Stimulated activated CD4-positive, alpha-beta T cell treated with anti-CD3 and anti-CD28 coated beads, Interleukin-2, amount 100 ng/mL, for 24 hours (primary cell): Measurements from ENCODE around the gene CDRT15L2.
"Not testable (repeated sequence)": the region's sequence is repeated elsewhere in the genome, so short reads cannot be mapped to it uniquely, and the experiment has no call there.

Experiments
- DNase-seq, 2 donors: peaks; one replicate each; pipeline ENCODE4 v3.0.0-alpha.2; 2020

CDRT15L2 gene

DNA sequence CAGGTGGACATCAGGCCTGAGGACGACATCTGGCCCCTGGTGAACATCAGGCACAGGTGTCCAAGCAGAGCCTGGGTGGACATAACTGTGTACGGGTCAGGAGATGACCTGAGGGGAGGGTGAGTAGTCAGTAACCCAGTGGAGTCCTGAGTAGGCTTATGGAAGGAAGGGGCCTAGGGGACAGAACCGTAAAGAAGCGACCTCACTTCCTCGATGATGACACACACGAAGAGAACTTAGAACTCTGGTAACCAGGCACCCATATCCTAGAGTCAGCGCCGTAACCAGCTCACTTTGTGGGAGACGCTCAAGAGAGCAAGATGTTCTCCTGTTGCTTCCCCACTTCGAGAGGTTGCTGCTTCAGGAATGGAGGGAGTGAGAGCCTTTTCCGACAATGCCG, at the start of gene CDRT15L2:
Gene CDRT15L2, plus strand, starts transcription at position 301 of the 400 bp plus-strand sequence. Its CDS starts 20 bp downstream, at position 321.
- DNase-seq: not testable (repeated sequence)

DNA sequence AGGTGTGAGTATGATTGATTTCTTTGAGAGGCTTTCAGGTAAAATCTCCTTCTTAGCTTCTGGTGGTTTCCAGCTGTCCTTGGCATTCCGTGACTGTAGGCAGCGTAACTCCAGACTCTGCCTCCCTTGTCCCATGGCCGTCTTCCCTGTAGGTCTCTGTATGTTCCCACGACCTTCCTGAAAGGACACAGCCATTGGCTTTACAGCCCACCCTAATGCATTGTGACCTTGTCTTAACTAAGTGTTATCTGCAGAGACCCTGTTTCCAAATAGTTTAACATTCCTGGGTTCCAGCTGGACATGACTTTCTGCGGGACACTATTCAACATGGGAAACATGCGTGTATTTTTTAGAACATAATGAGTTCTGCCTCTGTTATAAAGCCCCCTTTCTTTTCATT, 49.4 kb upstream of the CDRT15L2 start:
- DNase-seq: not testable (repeated sequence)

DNA sequence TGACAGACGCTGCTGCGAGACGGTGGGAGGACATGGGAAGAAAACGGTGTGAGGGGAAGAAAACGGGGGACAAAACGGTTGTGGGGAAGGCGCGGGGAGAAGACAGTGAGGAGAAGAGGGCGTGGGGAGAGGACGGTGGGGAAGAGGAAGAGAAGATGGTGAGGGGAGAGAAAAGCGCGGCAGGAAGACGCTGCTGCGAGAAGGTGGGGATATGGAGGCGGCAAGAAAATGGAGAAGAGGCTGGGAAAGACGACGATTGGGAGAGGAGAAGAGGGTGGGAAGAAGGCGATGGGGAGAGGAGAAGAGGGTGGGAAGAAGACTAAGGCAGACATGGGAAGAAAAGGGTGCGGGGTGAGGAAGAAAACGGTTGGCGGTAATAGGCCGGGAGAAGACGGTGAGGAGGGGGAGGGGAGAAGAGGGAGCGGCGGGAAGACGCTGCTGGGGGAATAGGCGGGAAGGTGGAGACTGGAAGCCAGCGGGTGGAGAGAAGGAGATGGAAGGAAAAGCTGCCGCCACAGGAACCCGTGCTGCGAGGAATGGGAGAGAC, 46.9 kb upstream of the CDRT15L2 start:
- not testable (repeated sequence) for DNase-seq

DNA sequence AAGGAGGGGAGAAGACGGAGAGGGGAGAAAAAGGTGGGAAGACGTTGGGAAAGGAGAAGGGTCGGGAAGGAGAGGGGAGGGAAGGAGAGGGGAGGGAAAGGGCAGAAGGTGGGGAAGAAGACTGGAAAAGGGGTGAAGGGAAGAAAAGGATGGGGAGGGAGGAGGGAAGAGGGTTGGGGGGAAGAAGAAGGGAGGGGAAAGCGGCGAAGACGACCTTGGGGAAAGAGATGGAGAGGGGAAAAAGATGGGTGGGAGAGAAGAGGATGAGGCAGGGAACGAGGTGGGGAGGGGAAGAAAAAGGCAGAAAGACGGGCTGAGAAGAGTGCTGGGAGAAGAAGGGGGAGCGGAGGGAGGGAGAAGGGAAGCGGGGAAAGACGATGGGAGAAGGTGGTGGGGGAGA, 46.3 kb upstream of the CDRT15L2 start:
- DNase-seq: not testable (repeated sequence)

DNA sequence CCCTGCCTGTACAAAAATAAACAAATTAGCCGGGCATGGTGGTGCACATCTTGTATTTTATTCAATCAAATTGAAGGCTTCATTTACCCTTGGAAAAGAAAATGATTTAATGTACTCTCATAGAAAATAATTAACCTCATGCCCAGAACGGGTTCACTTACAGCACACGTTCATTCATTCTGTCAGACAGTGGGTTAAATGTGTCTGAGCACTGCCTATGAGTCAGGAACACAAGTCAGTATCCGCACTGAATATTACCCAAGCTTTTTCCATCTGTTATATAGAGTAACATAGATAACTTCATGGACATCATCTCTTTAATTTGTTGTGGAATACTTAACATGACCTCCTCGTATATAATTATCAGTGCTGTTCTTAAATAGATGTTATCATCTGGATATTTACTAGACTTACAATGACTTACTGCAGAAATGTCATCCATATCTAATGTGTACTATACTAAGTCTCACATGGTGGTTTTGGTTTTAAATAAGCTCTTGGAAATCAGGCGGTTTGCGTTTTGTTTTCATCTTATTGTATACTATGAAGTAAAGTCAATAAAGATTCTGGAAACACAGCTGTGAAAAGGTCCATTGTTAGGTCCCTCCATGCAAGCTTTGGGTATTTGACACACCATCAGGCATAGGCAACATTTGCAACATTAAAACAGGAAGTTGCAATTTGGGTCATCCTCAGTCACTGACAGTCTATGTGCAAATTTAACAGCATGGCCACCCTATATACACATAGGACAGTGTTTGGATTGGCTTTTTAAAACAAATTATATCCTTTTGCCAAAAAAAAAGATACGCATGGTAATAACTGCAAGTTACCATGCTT, 44.6 kb upstream of the CDRT15L2 start:
- DNase-seq: not testable (repeated sequence)

DNA sequence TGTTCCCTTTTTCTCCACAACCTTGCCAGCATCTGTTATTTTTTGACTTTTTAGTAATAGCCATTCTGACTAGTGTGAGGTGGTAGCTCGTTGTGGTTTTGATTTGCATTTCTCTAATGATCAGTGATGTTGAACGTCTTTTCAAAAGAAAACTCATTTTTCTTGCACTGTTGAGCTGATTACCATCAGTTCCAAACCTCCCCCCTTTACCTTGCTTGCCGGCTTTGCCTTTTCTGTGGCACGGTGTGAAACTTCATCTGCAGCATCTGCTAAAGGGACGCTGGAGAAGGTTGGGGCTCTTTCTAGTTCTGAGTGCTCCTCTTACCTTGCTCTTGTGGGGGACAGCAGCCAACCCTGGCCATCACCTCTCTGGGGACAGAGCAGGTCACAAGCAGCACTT, 39.1 kb upstream of the CDRT15L2 start:
- not testable (repeated sequence) for DNase-seq

DNA sequence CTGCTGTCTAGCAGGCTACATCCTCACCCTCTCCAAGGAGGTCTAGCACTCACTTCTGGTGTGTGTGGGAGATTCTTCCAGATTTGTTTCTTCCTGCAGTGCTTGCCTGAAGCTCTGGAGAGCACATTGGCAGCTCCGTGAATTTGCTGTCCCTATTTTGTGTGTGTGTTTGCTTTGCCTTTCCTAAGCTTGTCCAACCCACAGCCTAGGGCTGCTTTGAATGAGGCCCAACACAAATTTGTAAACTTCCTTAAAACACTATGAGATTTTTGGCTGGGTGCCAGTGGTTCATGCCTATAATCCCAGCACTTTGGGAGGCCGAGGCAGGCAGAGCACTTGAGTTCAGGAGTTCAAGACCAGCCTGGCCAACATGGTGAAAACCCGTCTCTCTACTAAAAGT, 38.7 kb upstream of the CDRT15L2 start:
- DNase-seq: not testable (repeated sequence)

DNA sequence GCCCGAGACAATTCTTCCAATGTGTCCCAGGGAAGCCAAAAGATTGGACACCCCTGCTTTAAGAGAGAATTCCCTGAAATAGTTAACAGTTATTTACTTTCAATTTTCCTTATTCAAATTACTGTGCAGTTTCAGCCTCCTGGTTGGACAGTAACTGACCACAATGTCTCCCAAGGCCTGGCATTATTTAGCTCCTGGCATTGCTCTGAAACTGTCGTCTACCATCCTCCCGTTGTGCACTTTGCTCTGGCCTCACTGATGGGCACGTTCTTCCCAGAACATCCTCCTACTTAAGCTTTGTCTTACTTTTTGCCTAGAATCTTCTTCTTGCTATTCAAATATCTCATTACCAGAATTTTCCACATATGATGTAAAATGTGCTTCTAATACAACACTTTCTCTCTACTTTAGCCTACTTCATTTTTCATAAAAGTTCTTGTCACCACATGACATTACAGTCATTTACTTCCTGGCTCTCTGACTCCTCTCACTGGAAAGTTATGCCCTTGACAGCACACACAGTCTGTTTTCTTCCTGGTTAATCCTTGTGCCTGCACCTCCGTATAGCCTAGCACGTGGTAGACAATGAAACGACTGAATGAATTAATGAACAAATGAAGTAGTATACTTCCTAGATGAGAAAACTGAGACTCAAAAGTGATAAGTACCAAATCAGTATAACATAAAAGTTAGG, 37.5 kb upstream of the CDRT15L2 start:
- not testable (repeated sequence) for DNase-seq

DNA sequence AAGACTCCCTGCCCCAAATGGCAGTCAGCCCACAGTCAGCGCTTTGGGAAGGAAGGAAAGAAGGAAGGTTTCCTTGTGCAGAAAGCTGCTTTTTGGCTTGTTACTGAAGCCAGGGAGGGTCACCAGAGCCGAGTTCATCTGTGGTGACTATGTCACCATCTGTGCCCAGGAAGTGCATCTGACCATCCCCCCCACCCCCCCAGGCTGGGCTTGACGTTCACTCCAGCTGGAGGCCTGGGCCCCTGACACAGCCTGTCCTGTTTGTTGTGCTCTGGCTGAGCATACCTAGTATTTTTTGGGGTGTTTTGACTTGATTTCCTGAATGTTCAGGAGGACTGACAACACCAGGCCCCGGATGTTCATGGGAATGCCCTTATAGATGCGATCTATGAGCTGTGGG, 31.6 kb upstream of the CDRT15L2 start:
- DNase-seq: not testable (repeated sequence)

DNA sequence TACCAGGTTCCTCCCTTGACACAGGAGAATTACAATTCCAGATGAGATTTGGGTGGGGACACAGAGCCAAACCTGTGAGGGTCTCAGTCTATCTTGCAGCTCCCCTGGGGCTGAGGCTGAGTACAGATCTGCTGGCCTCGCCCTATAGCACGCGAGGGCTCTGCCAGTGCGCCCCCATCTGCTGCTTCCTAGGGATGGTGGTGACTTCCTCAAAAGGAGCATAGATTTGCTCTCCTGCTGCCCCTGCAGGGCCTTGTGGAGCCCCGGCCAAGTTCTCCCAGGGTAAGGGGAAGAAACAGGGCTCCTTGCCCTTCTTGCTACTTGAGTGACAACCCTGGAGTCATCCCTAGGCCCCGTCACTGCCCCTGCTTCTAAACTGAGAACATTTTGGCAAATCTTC, 26.6 kb upstream of the CDRT15L2 start:
- not testable (repeated sequence) for DNase-seq

DNA sequence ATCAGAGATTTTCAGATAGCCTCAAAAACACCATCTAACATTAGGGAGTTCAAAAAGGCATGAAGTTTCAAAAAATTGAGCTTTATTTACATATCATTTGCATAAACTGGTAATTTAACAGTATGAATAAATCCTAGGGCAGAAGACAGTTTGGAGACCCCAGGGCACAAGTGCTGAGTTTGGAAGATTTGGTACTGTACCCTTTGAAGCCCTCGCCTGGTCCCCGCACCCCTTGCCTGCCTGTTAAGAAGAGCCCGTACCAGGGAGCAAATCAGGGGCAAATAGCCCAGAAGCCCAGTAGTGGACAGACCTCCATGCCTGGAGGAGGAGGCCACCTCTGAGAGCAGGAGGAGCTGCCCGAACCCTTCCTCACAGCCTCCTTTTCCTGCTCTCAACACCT, 24.8 kb upstream of the CDRT15L2 start:
- DNase-seq: not testable (repeated sequence)

DNA sequence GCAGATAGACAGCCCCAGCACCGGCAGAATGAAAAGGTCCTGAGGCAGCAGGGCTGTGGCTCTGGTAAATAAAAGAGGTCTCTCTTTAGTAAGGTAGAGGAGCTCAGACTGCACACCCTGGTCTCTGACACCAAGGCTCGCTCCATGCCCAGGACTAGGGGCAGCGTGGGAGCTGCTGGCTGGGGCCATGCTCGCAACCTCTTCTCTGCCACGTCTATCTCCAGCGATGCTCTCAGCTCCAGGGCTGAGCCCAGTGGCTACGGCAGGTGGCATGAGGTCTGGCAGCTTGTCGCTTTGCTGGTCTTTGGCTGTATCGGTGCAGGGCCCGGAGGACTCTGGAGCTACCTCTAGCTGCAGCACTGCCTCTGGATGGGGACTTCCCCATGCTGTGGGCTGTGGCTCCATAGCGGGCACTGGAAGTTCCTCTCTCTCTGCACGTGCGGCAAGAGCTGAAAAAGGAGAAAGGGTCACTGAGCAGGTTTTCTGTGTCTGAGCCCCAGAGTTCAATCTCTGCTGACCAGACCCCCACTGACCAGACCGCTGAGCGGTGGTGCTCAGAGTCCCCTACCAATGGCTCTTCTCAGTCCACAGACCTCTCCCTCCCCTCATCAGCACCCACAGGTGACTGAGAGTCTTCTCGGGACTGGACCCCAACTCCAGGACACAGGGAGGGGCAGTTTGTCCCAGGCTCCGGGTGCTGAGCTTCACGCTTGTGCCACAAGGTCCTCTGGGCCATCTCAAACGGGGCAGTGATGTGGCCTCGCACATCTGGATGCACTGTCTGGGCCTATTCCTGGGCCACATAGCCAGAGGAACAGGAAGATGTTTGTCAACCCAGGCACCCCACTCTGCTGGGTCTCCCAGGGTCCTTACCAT, 24.2 kb upstream of the CDRT15L2 start:
- DNase-seq: not testable (repeated sequence)

DNA sequence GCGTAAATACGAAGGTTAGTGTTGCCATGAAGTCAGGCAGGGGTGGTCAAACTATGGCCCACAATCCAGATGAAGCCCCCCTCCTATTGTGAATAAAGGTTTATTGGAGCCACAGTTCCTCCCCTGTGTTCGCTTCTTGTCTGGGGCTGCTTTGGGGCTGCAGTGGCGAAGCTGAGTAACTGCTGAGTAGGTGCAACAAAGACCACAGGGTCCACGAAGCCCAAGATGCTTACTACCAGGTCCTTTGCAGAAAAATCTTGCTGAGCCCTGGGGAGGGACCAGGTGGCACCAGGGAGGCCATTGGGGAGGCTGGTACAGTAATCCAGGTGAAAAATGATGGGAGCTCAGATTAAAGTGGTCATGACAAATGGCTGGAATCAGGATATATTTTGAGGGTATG, 21.4 kb upstream of the CDRT15L2 start:
- not testable (repeated sequence) for DNase-seq

DNA sequence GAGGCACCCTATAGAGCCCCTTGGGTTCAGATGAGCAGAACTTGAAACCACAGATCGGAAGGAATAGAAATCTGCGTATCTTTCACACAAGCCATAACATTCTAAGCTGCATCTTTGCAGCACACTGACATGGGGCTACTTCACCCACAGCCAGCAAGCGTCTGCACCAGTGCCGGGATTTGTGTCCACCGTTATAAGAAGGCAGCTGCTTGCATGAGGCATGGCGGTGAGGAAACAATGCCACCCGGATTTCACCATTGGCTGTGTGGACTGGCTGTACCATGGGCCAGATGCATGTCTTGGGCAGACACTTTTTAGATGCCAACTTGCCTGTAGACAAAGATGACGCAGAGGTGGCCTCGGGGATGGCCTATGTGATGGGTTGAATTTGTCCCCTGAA, 20.5 kb upstream of the CDRT15L2 start:
- not testable (repeated sequence) for DNase-seq

DNA sequence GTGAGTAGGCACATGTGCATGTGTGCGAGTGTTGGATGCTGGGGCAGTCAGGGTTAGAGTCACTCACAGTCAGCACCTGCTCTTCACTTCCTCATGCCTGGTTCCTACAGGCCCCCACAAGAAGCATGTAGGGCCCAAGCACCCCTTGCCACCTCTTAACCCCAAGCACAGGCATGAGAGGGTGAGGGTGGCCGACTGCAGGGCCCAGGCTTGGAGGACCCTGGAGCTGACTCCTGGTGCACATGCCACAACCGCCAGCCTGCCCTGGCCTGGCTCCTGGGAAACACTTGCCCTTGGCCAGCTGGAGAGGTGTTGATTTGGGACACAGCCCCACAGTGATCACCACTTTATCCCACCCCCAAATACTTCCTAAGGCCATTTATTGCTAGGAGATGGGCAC, 16.9 kb upstream of the CDRT15L2 start:
- no peak for DNase-seq

DNA sequence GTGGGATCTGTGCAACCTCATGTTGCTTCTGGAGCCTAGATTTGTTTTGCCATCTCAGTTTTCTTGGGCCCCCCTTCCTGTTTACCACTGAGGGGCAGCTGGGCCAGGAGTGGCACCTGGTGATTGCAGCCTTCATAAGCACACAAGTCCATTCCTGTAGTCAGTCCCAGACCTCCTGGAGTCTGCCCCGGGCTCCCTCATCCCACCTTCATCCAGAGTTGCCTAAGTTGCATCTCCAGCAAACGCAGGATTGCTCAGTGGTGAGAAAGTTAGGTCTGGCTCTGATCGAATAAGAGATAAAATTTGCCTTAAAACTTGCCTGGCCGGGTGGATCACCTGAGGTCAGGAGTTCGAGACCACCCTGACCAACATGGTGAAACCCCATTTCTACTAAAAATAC, 14.3 kb upstream of the CDRT15L2 start:
- DNase-seq: not testable (repeated sequence)

DNA sequence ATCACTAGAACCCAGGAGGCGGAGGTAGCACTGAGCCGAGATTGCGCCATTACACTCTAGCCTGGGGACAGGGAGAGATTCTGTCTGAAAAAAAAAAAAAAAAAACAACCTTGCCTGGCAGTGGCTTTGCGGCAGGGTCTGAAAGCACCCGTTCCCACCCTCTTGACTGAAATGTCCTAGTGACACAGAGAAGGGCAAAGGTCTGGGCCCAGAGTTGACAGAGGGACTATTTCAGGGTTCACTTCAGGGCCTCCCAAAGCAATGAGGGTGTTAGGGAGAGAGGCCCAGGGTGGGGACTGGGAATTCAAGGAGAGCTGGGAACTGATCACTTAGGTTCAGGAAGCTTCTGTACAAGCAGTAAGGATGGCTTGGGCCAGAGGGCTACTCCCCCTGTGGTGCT, 13.8 kb upstream of the CDRT15L2 start:
- no peak for DNase-seq

DNA sequence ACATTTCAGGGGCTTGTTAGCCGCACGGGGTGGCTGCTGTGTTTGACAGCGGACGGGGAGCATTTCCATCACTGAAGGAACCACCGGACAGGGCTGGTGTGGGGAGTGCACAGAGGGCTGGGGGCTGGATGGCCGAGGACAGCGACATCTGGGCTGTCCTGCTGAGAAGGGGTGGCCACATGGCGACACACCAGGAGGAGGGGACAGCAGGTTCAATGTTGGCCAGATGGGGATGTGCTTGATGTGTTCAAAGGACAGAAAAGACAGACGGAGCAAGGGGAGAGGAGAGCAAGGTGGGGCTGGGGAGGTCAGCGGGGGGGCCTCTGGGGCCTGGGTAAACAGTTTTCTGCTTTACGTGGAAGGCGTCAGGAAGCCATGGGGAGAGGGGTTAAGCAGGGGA, 12.8 kb upstream of the CDRT15L2 start:
- not testable (repeated sequence) for DNase-seq

DNA sequence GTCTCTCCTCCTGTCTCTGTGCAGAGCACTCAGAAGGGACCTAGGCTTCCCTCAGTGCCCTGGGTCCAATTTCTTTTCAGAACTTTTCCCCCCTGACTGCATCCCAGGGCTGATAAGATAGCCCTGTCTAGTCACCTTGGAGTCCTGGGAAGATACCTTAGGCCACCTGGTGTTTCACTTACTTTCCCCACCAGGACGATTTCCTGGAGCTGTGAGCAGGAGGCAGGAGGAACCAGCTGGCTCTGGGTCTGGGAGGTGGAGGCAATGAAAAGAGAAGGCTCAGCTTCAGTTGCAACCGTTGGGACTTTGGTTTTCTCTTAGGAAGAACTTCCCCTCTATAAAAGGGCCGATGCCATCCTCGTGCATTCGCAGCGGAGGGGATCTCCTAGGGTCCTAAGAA, 12.1 kb upstream of the CDRT15L2 start:
- not testable (repeated sequence) for DNase-seq

DNA sequence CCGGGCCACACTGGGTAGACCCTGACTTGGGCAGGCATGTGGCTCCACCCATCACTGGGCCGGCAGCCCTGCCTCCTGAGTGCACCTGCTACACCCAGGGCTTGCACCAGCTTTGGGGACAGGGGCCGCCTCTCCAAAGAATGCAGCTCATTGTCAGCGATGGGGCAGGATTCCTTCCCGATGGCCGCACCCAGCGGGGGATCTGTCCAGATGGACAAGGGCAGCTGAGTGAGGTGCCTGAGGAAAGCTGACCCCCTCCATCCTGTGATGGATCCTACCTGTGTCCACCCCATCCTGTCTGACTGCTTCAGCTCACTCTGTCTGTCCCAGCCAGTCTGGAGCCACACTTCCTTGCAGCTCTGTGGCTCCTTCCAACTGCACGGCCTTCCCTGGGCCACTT, 10.9 kb upstream of the CDRT15L2 start:
- DNase-seq: not testable (repeated sequence)

DNA sequence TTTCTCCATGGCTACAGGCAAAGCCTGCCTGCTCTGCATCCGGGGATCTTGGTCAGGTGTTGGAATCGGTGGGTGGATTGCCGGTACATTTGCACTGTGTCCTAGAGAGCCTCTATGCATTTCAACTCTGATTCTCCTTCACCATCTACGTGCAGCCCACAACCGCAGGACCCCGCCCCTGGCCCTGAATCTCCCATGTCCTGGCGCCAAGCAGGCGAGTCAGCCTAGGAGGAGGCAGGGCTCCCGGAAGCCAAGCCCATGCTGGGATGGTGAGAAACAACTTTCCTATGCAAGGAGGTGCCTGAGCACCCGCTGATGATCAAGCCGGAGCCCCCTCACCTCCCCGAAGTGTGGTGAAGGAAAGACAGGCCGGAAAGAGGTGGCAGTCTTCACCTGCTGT, 7.9 kb upstream of the CDRT15L2 start:
- not testable (repeated sequence) for DNase-seq

DNA sequence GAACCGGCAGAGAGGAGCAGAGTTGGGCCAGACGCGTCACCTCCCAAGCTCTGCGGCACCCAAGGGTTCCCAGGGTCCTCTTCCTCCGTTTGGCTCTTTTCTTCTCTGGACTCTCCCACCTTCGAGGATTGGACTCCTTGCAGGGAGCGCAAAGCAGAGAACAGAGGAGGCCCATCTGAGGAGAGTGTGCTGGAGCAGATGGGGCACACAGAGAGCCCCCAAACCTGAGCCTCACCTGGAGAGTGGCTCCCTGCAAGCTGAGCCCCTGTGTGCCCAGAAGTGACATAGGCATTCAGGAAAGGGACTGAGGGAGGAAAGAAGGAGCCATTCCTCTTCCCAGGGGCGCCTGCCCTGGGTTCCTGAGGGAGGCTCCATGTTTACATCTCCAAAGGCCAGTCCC, 6.3 kb upstream of the CDRT15L2 start:
- DNase-seq: not testable (repeated sequence)

DNA sequence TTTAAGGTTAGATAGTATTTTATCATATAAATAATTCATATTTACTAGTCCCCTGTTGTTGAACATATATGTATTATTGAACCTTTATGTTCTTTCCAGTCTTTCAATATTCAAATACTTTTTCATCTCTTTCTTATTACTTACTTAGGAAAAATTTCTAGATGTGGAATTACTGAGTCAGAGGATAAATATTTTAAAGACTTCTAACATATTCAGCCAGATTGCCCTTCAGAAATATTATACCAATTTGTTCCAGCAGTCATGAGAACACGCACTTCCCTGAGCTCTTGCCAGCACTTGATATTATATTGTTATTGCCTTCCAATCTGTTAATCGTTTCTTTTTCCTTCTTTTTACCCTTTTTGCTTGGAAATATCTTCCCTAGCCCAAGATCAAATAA, 4.5 kb upstream of the CDRT15L2 start:
- DNase-seq: not testable (repeated sequence)
